Measurements from ENCODE around the gene PIAS1. TPM values are rescaled to one million over a fixed set of nuclear protein-coding genes. Genes with fewer than 3 reads are reported as not detected.
"Not testable (repeated sequence)": the region's sequence is repeated elsewhere in the genome, so short reads cannot be mapped to it uniquely, and the experiment has no call there.

PIAS1 gene
- total RNA-seq: 37.3 TPM
- long read RNA-seq, full-length matches to known transcripts: 63 of 87 reads
- long read RNA-seq, partial matches to known transcripts: 16 of 87 reads
- long read RNA-seq, other reads (novel, unspliced or antisense): 8 of 87 reads

DNA sequence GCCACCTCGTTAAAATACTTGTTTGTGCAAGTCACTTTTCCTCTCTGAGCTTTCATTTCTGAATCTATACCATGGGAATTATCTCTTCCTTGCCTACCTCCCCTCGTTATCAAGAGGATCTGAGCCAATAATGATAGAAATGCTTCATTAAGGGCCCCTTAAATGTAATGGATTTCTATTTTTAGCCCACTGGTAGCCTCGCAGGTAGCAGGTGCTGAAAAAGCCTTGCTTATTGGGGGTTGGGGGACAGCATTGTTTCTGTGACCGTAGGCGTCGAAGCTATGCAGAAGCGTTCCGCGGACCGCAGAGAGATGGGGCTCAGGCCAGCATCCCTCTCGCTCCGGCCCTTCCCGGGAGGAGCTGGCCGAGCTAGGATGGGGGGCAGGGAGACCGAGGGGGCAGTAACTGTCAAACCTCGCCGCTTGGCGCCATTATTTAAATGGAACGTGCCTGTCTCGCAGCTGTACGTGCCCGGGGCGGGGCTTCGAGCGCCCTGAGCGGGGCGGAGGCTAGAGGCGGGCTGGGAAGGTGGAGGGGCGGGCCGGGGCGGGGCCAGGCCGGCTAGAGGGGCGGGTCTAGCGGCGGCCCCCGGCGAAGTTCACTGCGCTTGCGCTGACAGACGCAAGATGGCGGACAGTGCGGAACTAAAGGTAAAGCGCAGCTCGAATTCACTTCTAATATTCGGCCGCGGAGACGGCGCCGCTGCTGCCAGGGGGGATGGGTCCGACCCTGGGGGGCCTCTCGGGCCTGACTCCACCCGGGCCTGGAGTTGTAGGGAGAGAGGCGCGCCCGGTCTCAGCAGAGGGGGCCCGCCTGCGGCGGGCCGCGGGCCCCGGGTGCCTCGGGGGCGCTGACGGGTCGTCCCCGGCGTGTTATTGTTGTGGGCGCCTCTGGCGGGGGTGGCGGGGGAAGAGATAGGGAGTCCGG, at the start of gene PIAS1:
Gene PIAS1, plus strand, starts transcription at position 615 of the 927 bp plus-strand sequence. Its CDS starts 12 bp downstream, at position 627.
- peak; percentile 97 for DNase-seq (ENCODE audit: low spot score)

DNA sequence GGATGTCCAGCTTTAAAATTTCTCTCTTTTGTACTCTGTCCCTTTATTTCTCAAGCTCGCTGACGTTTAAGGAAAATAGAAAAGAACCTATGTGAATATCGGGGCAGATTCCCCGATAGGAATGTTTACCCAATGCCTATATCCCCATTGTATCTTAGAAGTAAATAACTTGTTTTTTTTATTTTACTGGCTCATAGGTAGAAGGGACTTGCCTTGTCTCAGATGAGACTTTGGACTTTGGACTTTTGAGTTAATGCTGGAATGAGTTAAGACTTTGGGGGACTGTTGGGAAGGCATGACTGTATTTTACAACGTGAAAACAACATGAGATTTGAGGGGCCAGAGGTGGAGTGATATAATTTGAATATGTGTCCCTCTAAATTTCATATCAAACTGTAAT, 46.5 kb upstream of the PIAS1 start:
- not testable (repeated sequence) for DNase-seq (ENCODE audit: low spot score)

DNA sequence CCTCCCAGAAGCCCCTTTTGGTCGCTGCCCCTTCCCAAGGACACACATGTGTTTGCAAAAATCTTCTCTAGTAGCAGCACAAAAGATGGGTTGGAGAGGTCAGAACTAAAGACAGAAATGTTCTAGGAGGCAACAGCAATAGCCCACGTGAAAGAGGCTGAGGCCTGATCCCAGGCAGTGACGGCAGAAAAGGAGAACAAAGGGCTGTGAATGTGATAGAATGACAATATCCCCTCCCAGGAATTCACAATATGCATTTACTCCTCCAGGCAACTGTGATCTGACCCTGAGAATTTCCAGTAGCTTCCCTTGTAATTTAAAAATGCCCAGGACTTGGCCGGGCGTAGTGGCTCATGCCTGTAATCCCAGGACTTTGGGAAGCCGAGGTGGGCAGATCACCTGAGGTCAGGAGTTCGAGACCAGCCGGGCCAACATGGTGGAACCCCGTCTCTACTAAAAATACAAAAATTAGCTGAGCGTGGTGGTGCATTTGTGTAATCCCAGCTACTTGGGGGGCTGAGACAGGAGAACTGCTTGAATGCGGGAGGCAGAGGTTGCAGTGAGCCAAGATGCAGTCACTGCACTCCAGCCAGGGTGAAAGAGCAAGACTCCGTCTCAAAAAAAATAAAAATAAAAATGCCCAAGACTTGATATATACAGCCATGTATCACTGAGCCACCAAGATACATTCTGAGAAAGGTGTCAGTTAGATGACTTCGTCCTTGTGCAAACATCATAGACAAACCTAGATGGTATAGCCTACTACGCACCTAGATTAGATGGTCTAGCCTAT, 43.6 kb upstream of the PIAS1 start:
- no peak for DNase-seq (ENCODE audit: low spot score)

DNA sequence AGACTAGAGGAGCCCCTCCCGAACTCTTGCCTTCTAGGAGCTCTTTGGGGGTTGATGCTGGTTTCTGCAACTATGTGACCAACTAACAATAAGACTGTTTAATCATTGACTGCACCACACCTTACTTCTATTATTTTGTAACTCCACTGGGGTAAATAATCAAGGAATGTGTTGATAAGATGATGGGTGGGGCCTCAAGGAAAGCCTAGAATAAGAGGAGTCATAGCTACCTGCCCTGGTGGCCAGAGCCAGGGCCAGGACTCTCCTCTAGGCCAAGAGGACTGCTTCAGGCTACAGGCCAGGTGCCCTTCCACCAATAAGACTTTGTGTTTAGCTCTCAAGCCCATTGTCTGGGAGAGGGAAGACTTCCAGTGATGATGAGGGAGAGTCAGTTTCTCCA, 41.2 kb upstream of the PIAS1 start:
- no peak for DNase-seq (ENCODE audit: low spot score)

DNA sequence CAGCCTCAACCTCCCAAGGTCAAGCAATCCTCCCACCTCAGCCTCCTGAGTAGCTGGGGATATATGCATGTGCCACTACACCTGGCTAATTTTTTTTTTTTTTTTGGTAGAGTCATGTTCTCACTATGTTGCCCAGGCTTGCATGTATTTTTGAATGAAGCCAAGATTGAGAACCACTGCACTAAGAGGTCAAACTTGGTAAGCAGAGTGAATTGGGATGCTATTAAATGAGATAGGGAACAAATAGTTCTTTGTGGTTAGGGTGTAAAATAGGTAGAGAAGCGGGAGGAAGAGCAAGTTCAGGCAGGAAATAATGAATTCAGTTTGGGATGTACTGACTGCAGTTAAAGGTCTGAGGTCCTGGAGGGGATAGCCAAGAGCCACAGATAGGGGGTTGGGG, 39.9 kb upstream of the PIAS1 start:
- DNase-seq (ENCODE audit: low spot score): no peak

DNA sequence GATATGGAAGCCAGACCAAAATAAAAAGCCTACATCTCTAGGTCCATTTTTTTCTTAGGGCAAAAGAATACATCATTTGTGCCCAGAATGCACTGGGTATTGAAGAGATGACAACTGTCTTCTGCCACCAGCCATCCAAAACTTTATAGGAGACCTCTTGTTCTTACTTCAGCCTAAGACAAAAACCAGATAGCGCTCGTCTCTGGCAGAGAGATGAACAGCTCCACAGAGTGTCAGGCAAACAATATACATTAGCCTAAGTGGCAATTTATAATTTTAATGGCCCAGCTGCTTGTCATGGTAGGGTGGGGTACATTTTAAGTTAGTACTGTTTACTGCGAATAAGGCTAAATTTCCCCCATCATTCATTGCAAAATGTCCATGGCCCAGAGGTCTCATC, 38.9 kb upstream of the PIAS1 start:
- DNase-seq (ENCODE audit: low spot score): no peak

DNA sequence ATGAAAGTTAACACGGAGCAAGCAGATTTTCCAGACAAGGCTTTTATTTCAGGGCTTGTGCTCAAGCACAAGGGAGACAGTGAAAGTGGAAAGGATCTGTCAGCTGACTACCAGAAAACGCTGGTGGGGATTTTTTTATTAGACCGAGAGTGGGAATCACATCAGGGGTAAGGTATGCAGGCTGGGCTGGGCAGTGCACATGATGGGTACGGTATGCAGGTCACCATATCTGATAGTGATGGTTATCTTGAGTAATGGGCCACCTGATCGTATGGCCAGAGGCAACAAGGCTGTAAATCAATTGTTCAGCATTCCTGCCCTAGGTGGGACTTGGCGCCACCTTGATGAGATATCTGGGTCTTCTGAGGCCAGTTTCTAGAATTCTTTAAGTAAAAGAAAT, 36.9 kb upstream of the PIAS1 start:
- no peak for DNase-seq (ENCODE audit: low spot score)

DNA sequence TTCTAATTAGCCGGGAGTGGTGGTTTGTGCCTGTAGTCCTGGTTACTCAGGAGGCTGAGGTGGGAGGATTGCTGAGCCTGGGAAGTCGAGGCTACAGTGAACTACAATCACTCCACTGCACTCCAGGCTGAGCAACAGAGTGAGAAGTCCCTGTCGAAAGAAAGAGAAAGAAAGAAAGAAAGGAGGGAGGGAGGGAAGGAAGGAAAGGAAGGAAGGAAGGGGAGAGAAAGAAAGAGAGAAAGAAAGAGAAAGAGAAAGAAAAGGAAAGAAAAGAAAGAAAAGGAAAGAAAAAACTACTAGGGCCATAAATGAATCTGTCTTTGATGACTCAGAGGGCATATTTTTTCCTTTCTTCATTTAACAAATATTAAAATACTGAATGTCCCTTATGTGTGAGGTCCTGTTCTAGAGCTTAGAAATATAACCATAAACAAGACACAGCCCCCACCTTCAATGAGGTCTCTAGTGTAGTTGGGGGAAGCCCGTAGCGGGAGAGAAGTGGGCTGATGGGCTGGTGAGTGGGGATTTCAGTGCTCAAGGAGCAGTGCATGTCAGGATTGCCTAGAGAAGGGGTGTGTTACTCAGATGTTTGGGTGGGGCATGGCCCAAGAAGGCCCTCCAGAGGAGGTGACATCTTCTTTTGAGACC, 35.2 kb upstream of the PIAS1 start:
- no peak for DNase-seq (ENCODE audit: low spot score)

DNA sequence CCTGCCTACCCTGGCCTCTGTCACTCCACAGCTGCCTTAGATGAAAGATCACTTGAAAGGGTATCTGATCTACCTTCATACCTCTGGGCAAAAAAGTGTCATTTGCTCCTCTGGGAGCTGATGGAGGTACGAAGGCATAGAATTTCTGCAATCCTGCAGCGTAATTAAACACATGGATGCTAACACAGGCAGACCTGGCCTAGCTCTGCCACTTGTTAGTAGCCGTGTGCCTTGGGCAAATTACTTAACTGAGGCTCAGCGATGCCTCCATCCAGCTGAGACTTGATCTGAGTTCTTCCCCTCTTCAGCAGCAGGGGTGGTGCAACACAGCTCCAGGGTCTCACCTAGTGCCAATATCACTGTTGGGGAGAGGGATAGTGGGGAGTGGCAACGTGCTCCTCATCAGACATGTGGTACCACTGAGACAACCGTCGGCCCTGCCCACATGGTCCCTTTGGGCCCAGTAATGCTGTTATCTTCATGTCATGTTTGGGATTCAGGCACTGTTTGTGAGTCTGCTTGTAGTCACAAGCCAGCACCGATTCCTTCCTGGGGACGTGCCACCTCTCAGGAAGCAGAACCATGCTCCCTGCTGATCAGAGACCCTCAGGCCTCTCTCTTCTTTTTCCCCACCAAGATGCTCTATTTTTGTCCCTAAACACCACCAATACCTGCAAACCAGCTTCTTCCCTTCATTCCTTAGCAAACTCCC, 34.1 kb upstream of the PIAS1 start:
- no peak for DNase-seq (ENCODE audit: low spot score)

DNA sequence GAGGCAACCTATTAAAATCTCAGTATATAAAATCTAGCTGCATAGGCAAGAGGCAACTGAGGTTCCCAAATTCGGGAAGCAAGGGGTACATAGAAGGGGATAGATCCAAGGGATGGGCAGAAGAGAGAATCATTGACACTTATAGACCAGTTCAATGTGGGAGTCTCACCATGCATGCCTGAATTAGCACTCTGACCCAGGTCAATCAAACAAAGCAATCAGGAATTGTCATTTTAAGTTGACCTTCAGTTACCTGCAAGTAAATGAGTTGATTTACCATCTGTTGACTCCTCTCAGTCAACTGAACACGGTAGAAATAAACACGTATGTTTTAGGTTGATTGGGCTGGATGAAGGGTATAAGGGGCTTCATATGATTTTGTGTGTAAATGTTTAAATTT, 33.4 kb upstream of the PIAS1 start:
- DNase-seq (ENCODE audit: low spot score): no peak

DNA sequence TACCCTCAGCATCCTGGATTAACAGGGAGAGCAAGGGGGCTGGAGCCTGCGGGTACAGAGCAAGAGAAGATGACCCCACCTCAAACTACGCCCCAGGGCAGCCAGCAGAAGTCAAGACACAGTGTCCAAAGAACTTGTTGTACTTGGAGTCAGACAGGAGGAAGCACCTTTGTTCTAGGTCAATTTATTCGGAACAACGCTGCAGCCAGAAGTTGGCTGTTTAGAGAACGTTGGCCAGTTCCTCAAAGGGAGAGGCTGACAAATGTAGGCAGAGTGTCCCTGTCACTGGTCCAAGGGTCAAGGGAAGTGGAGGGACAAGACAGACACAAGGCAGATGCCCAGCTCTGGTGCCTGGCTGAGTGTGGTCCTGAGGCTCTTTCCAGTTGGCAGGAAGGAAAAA, 32.1 kb upstream of the PIAS1 start:
- DNase-seq (ENCODE audit: low spot score): no peak

DNA sequence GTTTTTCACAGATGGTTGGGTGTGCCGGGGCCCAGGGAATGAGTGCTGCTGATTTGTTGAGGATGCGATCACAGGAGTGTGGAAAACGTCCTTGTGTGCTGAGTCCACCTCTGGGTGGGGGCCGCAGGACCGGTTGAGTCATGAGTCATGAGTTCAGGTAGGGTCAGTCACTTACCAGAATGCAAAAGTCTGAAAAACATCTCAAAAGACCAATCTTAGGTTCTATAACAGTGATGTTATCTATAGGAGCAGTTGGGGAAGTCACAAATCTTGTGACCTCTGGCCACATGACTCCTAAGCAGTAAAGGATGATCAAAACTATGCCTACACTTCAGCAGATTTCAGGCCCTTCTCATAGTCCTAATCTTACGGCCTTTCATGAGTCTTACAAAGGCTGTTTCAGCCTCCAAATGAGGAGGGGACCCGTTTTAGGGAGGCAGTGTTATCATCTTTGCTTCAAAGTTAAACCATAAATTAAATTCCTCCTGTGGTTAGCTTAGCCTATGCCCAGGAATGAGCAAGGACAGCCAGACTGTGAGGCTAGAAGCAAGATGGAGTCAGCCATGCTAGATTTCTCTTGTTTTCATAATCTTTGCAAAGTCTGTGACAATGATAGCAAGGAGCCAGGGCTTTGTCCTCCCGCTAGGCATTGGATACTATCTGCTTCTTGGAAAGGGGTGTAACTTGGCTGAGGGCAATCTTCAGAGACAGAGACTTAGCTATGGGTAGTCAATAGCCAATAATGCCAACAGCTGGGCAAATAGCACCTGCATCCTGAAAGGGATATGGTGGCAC, 30.6 kb upstream of the PIAS1 start:
- no peak for DNase-seq (ENCODE audit: low spot score)

DNA sequence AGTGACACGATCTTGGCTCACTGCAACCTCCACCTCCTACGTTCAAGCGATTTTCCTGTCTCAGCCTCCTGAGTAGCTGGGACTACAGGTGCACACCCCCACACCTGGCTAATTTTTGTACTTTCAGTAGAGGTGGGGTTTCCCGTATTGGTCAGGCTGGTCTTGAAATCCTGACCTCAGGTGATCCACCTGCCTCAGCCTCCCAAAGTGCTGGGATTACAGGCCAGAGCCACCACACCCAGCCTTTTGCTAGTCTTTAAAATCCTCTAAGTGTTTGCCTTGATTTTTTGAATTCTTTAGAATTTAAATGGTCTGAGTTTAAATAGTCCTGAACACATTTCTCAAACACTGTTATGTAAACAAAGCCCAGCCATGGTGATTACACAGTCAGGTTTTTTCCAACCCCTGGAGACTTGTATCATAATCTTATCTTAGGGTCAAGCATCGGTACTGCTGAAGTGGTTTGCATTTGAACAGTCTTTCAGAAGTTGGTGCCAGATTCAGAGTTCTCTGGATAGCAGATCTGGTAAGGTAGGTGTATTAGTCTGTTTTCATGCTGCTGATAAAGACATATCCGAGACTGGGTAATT, 28.2 kb upstream of the PIAS1 start:
- no peak for DNase-seq (ENCODE audit: low spot score)

DNA sequence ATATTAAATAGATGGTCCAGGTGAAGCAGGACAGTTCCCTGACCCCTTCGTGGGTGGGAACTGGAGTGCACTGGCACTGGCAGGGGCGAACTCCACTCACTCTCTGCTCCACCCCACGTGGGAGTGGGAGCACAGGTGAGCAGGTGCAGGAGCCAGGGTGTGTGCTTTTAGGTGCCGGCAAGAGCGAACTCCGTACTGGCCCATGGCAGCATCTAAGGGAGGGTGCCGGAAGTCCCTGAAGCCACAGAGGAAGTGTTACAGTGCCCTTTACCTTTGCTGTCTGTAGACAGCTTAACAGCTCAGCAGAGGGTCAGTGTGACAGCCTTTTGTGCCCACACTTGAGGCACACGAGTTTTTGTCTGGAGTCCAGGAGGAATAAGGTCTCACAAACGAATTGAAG, 26.7 kb upstream of the PIAS1 start:
- no peak for DNase-seq (ENCODE audit: low spot score)

DNA sequence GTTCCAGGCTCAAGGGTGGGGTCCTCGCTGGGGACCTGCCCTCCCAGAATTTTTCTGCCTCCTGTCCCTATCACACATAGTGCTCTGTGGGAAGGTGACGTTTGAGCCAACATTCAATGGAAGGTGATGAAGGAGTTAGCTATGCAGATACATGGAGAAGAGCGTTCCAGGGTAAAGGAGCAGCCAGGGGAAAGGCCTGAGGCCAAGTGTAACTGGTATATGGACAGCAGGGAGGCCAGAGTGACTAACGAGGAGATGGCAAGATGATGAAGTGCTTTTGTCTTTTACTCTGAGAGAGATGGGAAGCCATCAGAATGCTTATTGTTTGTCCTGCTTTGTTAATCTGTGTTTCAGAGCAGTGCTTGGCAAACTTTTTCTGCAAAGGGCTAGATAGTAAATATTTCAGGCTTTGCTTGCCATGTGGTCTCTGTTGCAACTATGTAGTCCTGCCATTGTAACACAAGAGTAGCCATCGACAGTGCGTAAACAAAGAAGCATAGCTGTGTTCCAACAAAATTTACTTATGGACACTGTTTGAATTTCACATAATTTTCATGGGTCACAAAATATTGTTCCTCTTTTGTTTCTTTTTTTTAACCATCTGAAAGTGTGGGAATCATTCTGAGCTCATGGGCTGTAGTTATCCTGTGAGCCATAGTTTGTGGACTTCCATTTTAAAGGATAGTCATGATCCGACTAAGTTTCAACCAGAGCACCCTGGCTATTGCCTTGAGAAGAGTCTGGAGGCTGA, 25.8 kb upstream of the PIAS1 start:
- no peak for DNase-seq (ENCODE audit: low spot score)

DNA sequence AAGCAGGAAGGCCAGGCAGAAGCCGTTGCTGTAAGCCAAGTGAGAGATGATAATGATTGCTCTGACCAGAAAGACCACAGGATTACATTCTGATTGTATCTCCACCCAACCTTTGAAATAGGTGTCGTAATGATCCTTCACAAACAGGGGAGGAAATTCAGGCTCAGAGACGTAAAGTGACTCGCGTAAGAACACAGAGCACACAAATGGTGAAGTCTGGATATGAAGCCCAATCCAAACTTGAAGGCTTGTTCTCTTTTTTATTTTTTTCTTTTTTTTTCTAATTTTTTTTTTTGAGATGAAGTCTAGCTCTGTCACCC, 25.3 kb upstream of the PIAS1 start:
- no peak for DNase-seq (ENCODE audit: low spot score)

DNA sequence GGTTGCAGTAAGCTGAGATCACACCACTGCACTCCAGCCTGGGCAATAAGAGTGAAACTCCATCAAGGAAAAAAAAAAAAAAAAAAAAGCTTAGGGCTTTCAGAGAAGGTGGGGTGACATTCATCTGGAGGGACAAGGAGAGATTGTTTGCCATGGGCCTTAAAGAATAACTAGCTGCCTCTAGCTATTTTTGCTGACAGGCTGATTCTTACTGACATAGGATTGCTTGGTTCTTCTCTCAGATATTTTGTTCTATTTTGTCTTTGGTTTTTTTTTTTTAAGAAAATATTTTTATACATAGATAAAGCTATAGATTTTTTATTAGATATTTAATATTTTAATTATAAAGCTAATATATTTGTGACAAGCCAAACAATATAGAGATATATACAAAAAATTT, 24.2 kb upstream of the PIAS1 start:
- DNase-seq (ENCODE audit: low spot score): no peak

DNA sequence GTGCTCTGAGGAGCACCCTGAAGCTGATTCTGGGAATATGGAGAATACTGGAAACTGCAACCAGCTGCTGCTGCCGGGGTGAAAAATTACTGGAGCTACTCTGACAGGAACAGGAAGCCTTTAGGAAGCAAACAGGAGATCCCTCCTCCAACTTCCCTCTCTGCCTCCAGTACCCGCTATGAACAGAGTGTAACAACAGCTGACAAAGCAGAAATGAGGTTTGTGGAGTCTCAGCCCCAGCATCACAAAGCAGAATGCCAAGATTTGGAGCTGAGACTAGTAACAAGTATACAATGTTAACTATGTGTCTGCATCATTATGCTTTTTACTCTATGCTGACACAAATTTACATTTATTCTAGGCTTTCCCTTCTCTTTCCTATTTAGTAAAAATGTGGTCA, 22.7 kb upstream of the PIAS1 start:
- DNase-seq (ENCODE audit: low spot score): no peak

DNA sequence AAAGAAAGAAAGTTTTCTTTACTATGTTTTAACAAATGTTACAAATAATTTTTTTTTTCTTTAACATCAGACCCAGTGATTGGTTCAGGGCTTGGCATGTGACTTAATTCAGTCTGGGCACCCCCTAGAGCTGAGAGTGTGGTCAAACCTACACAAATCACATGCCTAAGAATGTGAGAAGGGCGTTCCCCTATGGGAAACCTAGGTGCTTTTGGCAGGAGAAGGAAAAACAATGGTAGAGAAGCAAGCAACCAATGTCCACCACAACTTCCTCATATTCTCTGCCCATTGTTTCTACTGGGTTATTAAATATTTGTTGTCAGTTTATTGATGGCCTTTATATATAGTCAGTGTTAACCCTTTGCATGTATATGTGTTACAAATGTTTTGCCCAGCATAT, 21.4 kb upstream of the PIAS1 start:
- DNase-seq (ENCODE audit: low spot score): no peak

All from mesenteric fat pad (tissue), 1 donor.